Transverse colon (tissue), 4 donors: Measurements from ENCODE around the gene TMEM92. TPM values are rescaled to one million over a fixed set of nuclear protein-coding genes. Genes with fewer than 3 reads are reported as not detected.
A peak's percentile ranks its signal among the peaks of the same experiment; 100 is the strongest.

Source experiments
- DNase-seq: peaks from one replicate; pipeline ENCODE4 v3.0.0-alpha.2; 2019
- H3K27ac ChIP-seq, 4 donors: fragments of 200-600 bp; sonication (generic); 2 replicates each; pipeline ENCODE4 v1.5.1; 2016 to 2018; ENCODE audit warnings: inconsistent platforms in 4 of 4
- H3K27me3 ChIP-seq: fragments of 200-600 bp; sonication (generic); 2 replicates; pipeline ENCODE4 v1.5.1; 2017; ENCODE audit warnings: inconsistent platforms
- H3K36me3 ChIP-seq, 4 donors: fragments of 200-600 bp; sonication (generic); 2 replicates each; pipeline ENCODE4 v1.5.1; 2017 to 2019; ENCODE audit warnings: inconsistent platforms in 4 of 4
- H3K4me1 ChIP-seq, 4 donors: fragments of 200-600 bp; sonication (generic); 2 replicates each; pipeline ENCODE4 v1.5.1; 2017 to 2020; ENCODE audit warnings: inconsistent platforms in 4 of 4
- H3K4me3 ChIP-seq, 4 donors: fragments of 200-600 bp; sonication (generic); 1 replicate in 1 of 4; 2 replicates in 3 of 4; pipeline versions ENCODE4 v1.5.1 to v1.6.1; 2017 to 2019; ENCODE audit warnings: inconsistent platforms in 4 of 4
- H3K9me3 ChIP-seq, 2 donors: fragments of 200-600 bp; sonication (generic); 2 replicates each; pipeline ENCODE4 v1.5.1; 2017 to 2019; ENCODE audit warnings: inconsistent platforms in 2 of 2
- CTCF ChIP-seq, 5 experiments: fragments of 200-600 bp in 3 of 5; fragments of 450-650 bp in 2 of 5; sonication (generic) in 3 of 5; IDR thresholded peaks; 1 replicate in 2 of 5; 2 replicates in 3 of 5; pipeline ENCODE4 v1.5.1; 2016 to 2017; ENCODE audit warnings: antibody characterized with exemption in 5 of 5, inconsistent platforms in 3 of 5, mild to moderate bottlenecking in 2 of 5, moderate library complexity in 1 of 5
- EP300 ChIP-seq: sonication (generic); formaldehyde crosslinking; IDR thresholded peaks from one replicate; pipeline ENCODE4 v1.6.1; 2017; ENCODE audit warnings: antibody characterized with exemption, low read depth
- POLR2A ChIP-seq: fragments of 450-650 bp; IDR thresholded peaks from one replicate; pipeline ENCODE4 v1.6.1; 2016; ENCODE audit warnings: antibody characterized with exemption, mild to moderate bottlenecking, moderate library complexity
- POLR2AphosphoS5 ChIP-seq, 3 donors: sonication (generic); formaldehyde crosslinking; IDR thresholded peaks; one replicate each; pipeline ENCODE4 v1.6.1; 2016; ENCODE audit warnings: antibody characterized with exemption in 3 of 3
- WGBS, 2 donors: methylation state at CpG; one replicate each; pipeline ENCODE4 v1.1.5; 2018; ENCODE audit warnings: low coverage in 1 of 2; 5-methylcytosine and 5-hydroxymethylcytosine counted together
- in situ Hi-C, 4 donors: fragments of 200-750 bp; cut with MboI; loops; one replicate each; pipeline versions ENCODE4 v1.15.0 to v1.15.1; 2017; ENCODE audit warnings: low sequenced_read_pairs in 3 of 4, low pct_ligation_motif_present in 1 of 4, low pct_unique_long_range_greater_than_20kb in 1 of 4
- intact Hi-C: fragments of 100-400 bp; cut with DNase I; formaldehyde crosslinking; loops from one replicate; pipeline ENCODE4 v1.15.1; 2023; ENCODE audit warnings: low total_unique reads
- total RNA-seq, 4 donors: library from RNA; depleted of rRNA; stranded (reverse); fragments of >200 nt; gene quantifications; one replicate each; pipeline ENCODE4 v1.1.0, GENCODE V29; 2016

Gene TMEM92
- total RNA-seq, 4 donors from 2014 or later = 1.9 to 3.7 TPM; not detected in 2

GRCh38 chr17:50280068-50280467 lies 5.8 kb downstream of the TMEM92 start:
- Histone ChIP-seq H3K9me3 (no peaks in the 10 kb centered on the region), H3K27ac (no peak overlapping the region), H3K4me3 (no peak overlapping the region), H3K4me1 (peaks cover 0 to 31% (median 21%) of the 10 kb centered on the region in 4 donors), H3K36me3 (no peaks in the 10 kb centered on the region), H3K27me3 (no peaks in the 10 kb centered on the region)
- in situ Hi-C loops (no loop called here), intact Hi-C loops (no loop called here)
- no peak for TF ChIP-seq POLR2AphosphoS5 (IDR thresholded peaks at IDR 0.05)
- 46% methylated on average over 7 of the region's 8 CpGs; no CpG with 5 or more reads in 1 of the 2 donors for WGBS, 2 donors
- peak; percentile 56 for DNase-seq

- in situ Hi-C loops = no loop called here
Observed at GRCh38 chr17:50280801-50281441, 6.7 kb downstream of the TMEM92 start.

GRCh38 chr17:50281739-50282401 lies 7.6 kb downstream of the TMEM92 start:
- Histone ChIP-seq H3K4me3 (no peak overlapping the region), H3K4me1 (peaks cover 0 to 22% (median 16%) of the 10 kb centered on the region in 4 donors), H3K27ac (no peak overlapping the region), H3K36me3 (no peaks in the 10 kb centered on the region), H3K27me3 (no peaks in the 10 kb centered on the region), H3K9me3 (no peaks in the 10 kb centered on the region)
- 56 to 65% methylated on average over 2 to 4 of the region's 4 CpGs for WGBS, 2 donors
- TF ChIP-seq EP300 (no peak), POLR2AphosphoS5 (IDR thresholded peaks at IDR 0.05) (no peak), CTCF (IDR thresholded peaks at IDR 0.05) (no peak), POLR2A (no peak)
- intact Hi-C loops = no loop called here
- no peak for DNase-seq
- in situ Hi-C loops = no loop called here

More at GRCh38 chr17:50280801-50281441, 6.7 kb downstream of the TMEM92 start:
- Histone ChIP-seq H3K27ac (no peak overlapping the region), H3K36me3 (no peaks in the 10 kb centered on the region), H3K4me1 (peaks cover 0 to 31% (median 21%) of the 10 kb centered on the region in 4 donors), H3K27me3 (no peaks in the 10 kb centered on the region), H3K4me3 (no peak overlapping the region), H3K9me3 (no peaks in the 10 kb centered on the region)
- 78 to 85% methylated on average over 5 to 7 of the region's 7 CpGs for WGBS, 2 donors
- TF ChIP-seq POLR2AphosphoS5 (IDR thresholded peaks at IDR 0.05) (no peak), CTCF (IDR thresholded peaks at IDR 0.05) (no peak)
- intact Hi-C loops = no loop called here
- no peak for DNase-seq

- Histone ChIP-seq H3K27me3 (no peaks in the 10 kb centered on the region), H3K27ac (no peak overlapping the region), H3K4me3 (no peak overlapping the region), H3K4me1 (peaks cover 4 to 17% (median 10%) of the 10 kb centered on the region in 4 donors), H3K36me3 (no peaks in the 10 kb centered on the region), H3K9me3 (no peaks in the 10 kb centered on the region)
- intact Hi-C loops = no loop called here
- TF ChIP-seq POLR2A = no peak
- WGBS, 2 donors = 71% methylated on average over 10 of the region's 10 CpGs; no CpG with 5 or more reads in 1 of the 2 donors
- in situ Hi-C loops = no loop called here
- no peak for DNase-seq
Observed at GRCh38 chr17:50283246-50283645, 9.0 kb downstream of the TMEM92 start.

- in situ Hi-C loops (no loop called here), intact Hi-C loops (no loop called here)
- TF ChIP-seq EP300 (no peak), POLR2A (no peak), CTCF (IDR thresholded peaks at IDR 0.05) (no peak), POLR2AphosphoS5 (IDR thresholded peaks at IDR 0.05) (no peak)
- Histone ChIP-seq H3K27me3 (no peaks in the 10 kb centered on the region), H3K36me3 (no peaks in the 10 kb centered on the region), H3K4me1 (peaks cover 5 to 20% (median 10%) of the 10 kb centered on the region in 4 donors), H3K4me3 (no peak overlapping the region), H3K9me3 (no peaks in the 10 kb centered on the region), H3K27ac (no peak overlapping the region)
- no peak for DNase-seq
- WGBS, 2 donors = 81 to 84% methylated on average over 6 to 7 of the region's 7 CpGs
Observed at GRCh38 chr17:50283714-50284113, 9.4 kb downstream of the TMEM92 start.
